ENCODE measurements around the gene DNAJB7.
"Not testable (repeated sequence)": the region's sequence is repeated elsewhere in the genome, so short reads cannot be mapped to it uniquely, and the experiment has no call there.

GRCh38 chr22:40845816-40846215, 16.1 kb downstream of the DNAJB7 start:
- TF ChIP-seq, protein P1, sequence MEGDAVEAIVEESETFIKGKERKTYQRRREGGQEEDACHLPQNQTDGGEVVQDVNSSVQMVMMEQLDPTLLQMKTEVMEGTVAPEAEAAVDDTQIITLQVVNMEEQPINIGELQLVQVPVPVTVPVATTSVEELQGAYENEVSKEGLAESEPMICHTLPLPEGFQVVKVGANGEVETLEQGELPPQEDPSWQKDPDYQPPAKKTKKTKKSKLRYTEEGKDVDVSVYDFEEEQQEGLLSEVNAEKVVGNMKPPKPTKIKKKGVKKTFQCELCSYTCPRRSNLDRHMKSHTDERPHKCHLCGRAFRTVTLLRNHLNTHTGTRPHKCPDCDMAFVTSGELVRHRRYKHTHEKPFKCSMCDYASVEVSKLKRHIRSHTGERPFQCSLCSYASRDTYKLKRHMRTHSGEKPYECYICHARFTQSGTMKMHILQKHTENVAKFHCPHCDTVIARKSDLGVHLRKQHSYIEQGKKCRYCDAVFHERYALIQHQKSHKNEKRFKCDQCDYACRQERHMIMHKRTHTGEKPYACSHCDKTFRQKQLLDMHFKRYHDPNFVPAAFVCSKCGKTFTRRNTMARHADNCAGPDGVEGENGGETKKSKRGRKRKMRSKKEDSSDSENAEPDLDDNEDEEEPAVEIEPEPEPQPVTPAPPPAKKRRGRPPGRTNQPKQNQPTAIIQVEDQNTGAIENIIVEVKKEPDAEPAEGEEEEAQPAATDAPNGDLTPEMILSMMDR (IDR thresholded peaks at IDR 0.05) = not testable (repeated sequence)
- not testable (repeated sequence) for TF ChIP-seq EZH2 (IDR thresholded peaks at IDR 0.05)

Measured in neural progenitor cell (in vitro differentiated cells).